Measurements from ENCODE around the gene A3GALT2. TPM values are rescaled to one million over a fixed set of nuclear protein-coding genes. Genes with fewer than 3 reads are reported as not detected.

A3GALT2 gene
- total and polyA plus RNA-seq, 4 donors, result not detected

DNA sequence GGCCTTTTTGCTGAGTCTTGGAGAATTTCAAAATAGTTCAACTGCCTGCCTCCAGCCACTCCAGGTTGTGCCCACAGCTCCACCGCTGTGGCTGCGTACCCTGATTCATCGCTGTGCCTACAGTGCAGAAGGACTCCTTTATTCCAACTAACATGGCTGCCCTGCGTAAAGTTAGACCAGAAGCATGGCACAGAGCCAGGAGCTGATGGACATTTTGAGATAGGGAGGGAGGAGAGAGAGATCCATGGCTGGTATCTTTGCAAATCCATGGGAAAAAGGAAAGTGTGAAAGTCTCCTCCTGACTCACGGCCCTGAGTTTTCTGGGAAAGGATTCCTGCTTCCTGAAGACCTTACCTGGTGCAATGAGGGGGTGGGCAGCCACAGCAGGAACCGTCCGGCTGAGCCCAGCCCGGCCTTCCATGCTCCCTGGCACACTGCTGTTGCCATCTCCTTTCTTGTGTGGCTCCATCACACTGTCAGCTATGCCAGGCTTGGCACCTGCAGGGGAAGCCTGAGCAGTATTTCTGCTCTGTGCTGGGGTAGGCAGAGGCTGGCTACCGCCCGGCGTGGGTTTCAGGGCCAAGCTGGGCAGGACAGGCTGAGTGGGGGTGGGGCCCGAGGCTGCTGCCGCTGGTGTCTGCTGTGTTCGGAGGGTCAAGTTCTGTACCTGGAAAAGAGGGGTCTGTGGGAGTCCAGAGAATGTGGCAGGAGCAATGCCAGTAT is 46.0 kb upstream of the A3GALT2 start (continued):
- TF ChIP-seq, protein P1, sequence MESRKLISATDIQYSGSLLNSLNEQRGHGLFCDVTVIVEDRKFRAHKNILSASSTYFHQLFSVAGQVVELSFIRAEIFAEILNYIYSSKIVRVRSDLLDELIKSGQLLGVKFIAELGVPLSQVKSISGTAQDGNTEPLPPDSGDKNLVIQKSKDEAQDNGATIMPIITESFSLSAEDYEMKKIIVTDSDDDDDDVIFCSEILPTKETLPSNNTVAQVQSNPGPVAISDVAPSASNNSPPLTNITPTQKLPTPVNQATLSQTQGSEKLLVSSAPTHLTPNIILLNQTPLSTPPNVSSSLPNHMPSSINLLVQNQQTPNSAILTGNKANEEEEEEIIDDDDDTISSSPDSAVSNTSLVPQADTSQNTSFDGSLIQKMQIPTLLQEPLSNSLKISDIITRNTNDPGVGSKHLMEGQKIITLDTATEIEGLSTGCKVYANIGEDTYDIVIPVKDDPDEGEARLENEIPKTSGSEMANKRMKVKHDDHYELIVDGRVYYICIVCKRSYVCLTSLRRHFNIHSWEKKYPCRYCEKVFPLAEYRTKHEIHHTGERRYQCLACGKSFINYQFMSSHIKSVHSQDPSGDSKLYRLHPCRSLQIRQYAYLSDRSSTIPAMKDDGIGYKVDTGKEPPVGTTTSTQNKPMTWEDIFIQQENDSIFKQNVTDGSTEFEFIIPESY (IDR thresholded peaks at IDR 0.05), result no peak
- no peak for TF ChIP-seq HNF4G (IDR thresholded peaks at IDR 0.05)
- TF ChIP-seq, protein P2, sequence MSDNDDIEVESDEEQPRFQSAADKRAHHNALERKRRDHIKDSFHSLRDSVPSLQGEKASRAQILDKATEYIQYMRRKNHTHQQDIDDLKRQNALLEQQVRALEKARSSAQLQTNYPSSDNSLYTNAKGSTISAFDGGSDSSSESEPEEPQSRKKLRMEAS (IDR thresholded peaks at IDR 0.05), result no peak
- TF ChIP-seq HNF4A (conservative IDR thresholded peaks at IDR 0.05), result no peak
- no peak for TF ChIP-seq SP1 (IDR thresholded peaks at IDR 0.05)

DNA sequence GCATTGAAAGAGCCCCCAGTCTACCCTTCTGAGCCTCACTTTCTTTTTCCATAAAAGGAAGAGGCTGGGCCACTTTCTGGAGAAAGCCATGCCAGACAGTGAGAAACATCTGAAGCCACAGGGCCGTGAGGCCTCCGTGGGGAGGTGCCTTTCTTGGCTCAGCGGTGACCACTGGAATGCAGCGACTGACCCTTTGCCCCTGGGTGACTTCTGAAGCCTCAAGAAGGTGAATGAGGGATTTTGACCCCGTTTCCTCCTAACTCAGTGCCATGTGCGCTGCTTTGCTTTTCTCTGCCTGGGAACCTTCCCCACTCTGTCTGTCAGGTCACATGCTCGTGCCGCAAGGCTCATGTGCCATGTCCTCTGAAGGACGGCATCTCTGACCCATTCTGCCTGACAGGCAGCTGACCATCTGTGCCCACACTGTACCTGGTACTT is 44.7 kb upstream of the A3GALT2 start:
- DNase-seq (ENCODE audit: low spot score), result no peak
- Histone ChIP-seq H3K27ac (ENCODE audit: low read depth in 1 of 2, low read length in 2 of 2) (peak overlapping the region; percentile 6 to 19), H3K36me3 (ENCODE audit: control insufficient read depth in 4 of 4, insufficient read depth in 3 of 4, low read depth in 1 of 4, low read length in 3 of 4) (peaks cover 0 to 6% (median 1%) of the 10 kb centered on the region in 4 donors), H3K4me1 (ENCODE audit: control insufficient read depth in 4 of 4, insufficient read depth in 4 of 4, low read length in 3 of 4) (peaks cover 0 to 4% (median 0%) of the 10 kb centered on the region in 4 donors), H3K27me3 (ENCODE audit: control insufficient read depth in 4 of 4, insufficient read depth in 4 of 4, low read length in 3 of 4) (no peaks in the 10 kb centered on the region), H3K9me3 (ENCODE audit: control insufficient read depth in 4 of 4, low read length in 3 of 4) (no peaks in the 10 kb centered on the region), H3K9ac (ENCODE audit: low read depth in 1 of 2, low read length in 2 of 2) (no peak overlapping the region), H3K4me3 (ENCODE audit: low read depth in 1 of 3, low read length in 3 of 3) (no peak overlapping the region)
- 75% methylated on average over 9 of the region's 9 CpGs for WGBS
- TF ChIP-seq, protein P2 (IDR thresholded peaks at IDR 0.05), result no peak
- TF ChIP-seq RXRA (IDR thresholded peaks at IDR 0.05) (peak; percentile 31 to 39), GABPA (IDR thresholded peaks at IDR 0.05 in 1 of 2, conservative IDR thresholded peaks at IDR 0.05 in 1 of 2) (no peak), FOXA1 (IDR thresholded peaks at IDR 0.05) (no peak), YY1 (IDR thresholded peaks at IDR 0.05) (no peak), NR2F2 (IDR thresholded peaks at IDR 0.05) (peak; percentile 86)
- TF ChIP-seq, protein P3, sequence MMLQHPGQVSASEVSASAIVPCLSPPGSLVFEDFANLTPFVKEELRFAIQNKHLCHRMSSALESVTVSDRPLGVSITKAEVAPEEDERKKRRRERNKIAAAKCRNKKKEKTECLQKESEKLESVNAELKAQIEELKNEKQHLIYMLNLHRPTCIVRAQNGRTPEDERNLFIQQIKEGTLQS (IDR thresholded peaks at IDR 0.05), result no peak

DNA sequence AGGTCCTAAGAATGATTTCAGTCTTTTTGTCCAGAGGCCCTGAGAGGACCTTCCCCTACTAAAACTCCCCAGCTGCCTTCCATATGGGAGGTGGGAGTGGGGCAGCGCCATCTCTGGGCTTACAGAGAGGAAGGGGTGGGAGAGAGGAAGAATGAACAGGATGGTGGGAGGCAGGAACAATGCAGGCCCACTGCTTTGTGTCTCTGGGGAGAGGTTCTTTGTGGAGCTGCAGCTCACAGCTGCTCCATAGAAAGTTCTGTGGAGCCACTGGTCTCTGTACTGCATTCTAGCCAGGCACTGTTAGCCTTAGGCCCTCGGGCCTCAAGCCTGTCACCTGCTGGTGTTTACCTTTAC is 43.6 kb upstream of the A3GALT2 start:
- peaks cover 0 to 4% (median 0%) of the 10 kb centered on the region in 4 donors for H3K4me1 ChIP-seq (ENCODE audit: control insufficient read depth in 4 of 4, insufficient read depth in 4 of 4, low read length in 3 of 4)
- no peak overlapping the region for H3K9ac ChIP-seq (ENCODE audit: low read depth in 1 of 2, low read length in 2 of 2)
- TF ChIP-seq GABPA (IDR thresholded peaks at IDR 0.05 in 1 of 2, conservative IDR thresholded peaks at IDR 0.05 in 1 of 2) (no peak), NR2F2 (IDR thresholded peaks at IDR 0.05) (no peak), JUND (IDR thresholded peaks at IDR 0.05) (no peak), FOXA2 (IDR thresholded peaks at IDR 0.05) (no peak), FOXA1 (IDR thresholded peaks at IDR 0.05) (no peak), EGR1 (IDR thresholded peaks at IDR 0.05; ENCODE audit: low read depth in 2 of 2) (no peak), RXRA (IDR thresholded peaks at IDR 0.05) (no peak), SP1 (IDR thresholded peaks at IDR 0.05) (no peak), HNF4A (conservative IDR thresholded peaks at IDR 0.05) (no peak), TAF1 (conservative IDR thresholded peaks at IDR 0.05) (no peak), YY1 (IDR thresholded peaks at IDR 0.05) (no peak)
- TF ChIP-seq, protein P1 (IDR thresholded peaks at IDR 0.05), result no peak
- TF ChIP-seq, protein P4, sequence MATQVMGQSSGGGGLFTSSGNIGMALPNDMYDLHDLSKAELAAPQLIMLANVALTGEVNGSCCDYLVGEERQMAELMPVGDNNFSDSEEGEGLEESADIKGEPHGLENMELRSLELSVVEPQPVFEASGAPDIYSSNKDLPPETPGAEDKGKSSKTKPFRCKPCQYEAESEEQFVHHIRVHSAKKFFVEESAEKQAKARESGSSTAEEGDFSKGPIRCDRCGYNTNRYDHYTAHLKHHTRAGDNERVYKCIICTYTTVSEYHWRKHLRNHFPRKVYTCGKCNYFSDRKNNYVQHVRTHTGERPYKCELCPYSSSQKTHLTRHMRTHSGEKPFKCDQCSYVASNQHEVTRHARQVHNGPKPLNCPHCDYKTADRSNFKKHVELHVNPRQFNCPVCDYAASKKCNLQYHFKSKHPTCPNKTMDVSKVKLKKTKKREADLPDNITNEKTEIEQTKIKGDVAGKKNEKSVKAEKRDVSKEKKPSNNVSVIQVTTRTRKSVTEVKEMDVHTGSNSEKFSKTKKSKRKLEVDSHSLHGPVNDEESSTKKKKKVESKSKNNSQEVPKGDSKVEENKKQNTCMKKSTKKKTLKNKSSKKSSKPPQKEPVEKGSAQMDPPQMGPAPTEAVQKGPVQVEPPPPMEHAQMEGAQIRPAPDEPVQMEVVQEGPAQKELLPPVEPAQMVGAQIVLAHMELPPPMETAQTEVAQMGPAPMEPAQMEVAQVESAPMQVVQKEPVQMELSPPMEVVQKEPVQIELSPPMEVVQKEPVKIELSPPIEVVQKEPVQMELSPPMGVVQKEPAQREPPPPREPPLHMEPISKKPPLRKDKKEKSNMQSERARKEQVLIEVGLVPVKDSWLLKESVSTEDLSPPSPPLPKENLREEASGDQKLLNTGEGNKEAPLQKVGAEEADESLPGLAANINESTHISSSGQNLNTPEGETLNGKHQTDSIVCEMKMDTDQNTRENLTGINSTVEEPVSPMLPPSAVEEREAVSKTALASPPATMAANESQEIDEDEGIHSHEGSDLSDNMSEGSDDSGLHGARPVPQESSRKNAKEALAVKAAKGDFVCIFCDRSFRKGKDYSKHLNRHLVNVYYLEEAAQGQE (IDR thresholded peaks at IDR 0.05), result no peak
- TF ChIP-seq, protein P3 (IDR thresholded peaks at IDR 0.05), result no peak
- TF ChIP-seq, protein P2 (IDR thresholded peaks at IDR 0.05), result no peak
- TF ChIP-seq, protein P5, sequence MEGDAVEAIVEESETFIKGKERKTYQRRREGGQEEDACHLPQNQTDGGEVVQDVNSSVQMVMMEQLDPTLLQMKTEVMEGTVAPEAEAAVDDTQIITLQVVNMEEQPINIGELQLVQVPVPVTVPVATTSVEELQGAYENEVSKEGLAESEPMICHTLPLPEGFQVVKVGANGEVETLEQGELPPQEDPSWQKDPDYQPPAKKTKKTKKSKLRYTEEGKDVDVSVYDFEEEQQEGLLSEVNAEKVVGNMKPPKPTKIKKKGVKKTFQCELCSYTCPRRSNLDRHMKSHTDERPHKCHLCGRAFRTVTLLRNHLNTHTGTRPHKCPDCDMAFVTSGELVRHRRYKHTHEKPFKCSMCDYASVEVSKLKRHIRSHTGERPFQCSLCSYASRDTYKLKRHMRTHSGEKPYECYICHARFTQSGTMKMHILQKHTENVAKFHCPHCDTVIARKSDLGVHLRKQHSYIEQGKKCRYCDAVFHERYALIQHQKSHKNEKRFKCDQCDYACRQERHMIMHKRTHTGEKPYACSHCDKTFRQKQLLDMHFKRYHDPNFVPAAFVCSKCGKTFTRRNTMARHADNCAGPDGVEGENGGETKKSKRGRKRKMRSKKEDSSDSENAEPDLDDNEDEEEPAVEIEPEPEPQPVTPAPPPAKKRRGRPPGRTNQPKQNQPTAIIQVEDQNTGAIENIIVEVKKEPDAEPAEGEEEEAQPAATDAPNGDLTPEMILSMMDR (IDR thresholded peaks at IDR 0.05; ENCODE audit: low read depth, low read length, missing input control), result no peak

More for the DNA sequence above, 43.6 kb upstream of the A3GALT2 start:
- WGBS, result 83% methylated on average over 2 of the region's 2 CpGs
- DNase-seq (ENCODE audit: low spot score), result no peak
- Histone ChIP-seq H3K9me3 (ENCODE audit: control insufficient read depth in 4 of 4, low read length in 3 of 4) (no peaks in the 10 kb centered on the region), H3K27ac (ENCODE audit: low read depth in 1 of 2, low read length in 2 of 2) (peak overlapping the region; percentile 16 to 32), H3K36me3 (ENCODE audit: control insufficient read depth in 4 of 4, insufficient read depth in 3 of 4, low read depth in 1 of 4, low read length in 3 of 4) (peaks cover 0 to 3% (median 1%) of the 10 kb centered on the region in 4 donors), H3K4me3 (ENCODE audit: low read depth in 1 of 3, low read length in 3 of 3) (no peak overlapping the region), H3K27me3 (ENCODE audit: control insufficient read depth in 4 of 4, insufficient read depth in 4 of 4, low read length in 3 of 4) (no peaks in the 10 kb centered on the region)
